ENCODE results near the gene ANAPC1.
"Not testable (repeated sequence)": the region's sequence is repeated elsewhere in the genome, so short reads cannot be mapped to it uniquely, and the experiment has no call there.

DNA sequence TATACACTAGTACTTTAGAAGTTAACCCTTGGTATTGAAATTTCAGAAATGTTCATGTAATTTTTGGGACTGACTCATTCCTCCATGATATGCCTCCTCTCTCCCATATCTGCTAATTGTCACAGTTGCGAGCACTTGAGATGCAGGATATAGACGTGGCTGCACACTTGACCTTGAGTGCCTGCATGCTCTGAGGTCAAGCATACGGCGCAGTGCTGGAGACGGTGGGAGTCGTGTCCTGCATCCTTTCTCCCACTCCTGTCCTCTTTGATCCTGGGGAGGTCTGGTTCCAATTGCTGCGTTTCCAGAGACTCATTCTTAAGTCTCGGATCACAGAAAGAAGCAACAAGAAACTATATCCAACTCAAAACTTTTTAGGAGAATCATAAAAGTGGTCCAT is 139.2 kb downstream of the ANAPC1 start:
- TF ChIP-seq, protein P1, sequence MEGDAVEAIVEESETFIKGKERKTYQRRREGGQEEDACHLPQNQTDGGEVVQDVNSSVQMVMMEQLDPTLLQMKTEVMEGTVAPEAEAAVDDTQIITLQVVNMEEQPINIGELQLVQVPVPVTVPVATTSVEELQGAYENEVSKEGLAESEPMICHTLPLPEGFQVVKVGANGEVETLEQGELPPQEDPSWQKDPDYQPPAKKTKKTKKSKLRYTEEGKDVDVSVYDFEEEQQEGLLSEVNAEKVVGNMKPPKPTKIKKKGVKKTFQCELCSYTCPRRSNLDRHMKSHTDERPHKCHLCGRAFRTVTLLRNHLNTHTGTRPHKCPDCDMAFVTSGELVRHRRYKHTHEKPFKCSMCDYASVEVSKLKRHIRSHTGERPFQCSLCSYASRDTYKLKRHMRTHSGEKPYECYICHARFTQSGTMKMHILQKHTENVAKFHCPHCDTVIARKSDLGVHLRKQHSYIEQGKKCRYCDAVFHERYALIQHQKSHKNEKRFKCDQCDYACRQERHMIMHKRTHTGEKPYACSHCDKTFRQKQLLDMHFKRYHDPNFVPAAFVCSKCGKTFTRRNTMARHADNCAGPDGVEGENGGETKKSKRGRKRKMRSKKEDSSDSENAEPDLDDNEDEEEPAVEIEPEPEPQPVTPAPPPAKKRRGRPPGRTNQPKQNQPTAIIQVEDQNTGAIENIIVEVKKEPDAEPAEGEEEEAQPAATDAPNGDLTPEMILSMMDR (IDR thresholded peaks at IDR 0.05; ENCODE audit: low read depth, low read length) = not testable (repeated sequence)
- not testable (repeated sequence) for TF ChIP-seq EZH2phosphoT487 (IDR thresholded peaks at IDR 0.05; ENCODE audit: low read depth)

All from OCI-LY3 (cell line).